Panc1 (cell line): ENCODE measurements around the gene ZNF521. TPM values are rescaled to one million over a fixed set of nuclear protein-coding genes. Genes with fewer than 3 reads are reported as not detected.

Source experiments
- ATAC-seq: fragments of 200-7000 bp; cut with Tn5 transposase; 2 replicates; pipeline ENCODE4 v1.9.1; 2020; ENCODE audit warnings: mild to moderate bottlenecking, moderate library complexity
- BruUV-seq: library from RNA; stranded (reverse); fragments of 400-500 nt; replicated peaks from 2 replicates; lab custom pipeline; 2021; lab: Mats Ljungman, UMichigan
- CTCF ChIA-PET: fragments of 300-600 bp; sonication (Branson Sonifier 250); formaldehyde crosslinking; loops from one replicate; lab custom pipeline; 2022; ENCODE audit warnings: antibody characterized with exemption; lab: Charles Lee
- POLR2A ChIA-PET: fragments of 300-600 bp; sonication (Branson Sonifier 250); formaldehyde crosslinking; loops from one replicate; lab custom pipeline; 2022; ENCODE audit warnings: antibody characterized with exemption; lab: Charles Lee
- DNase-seq: peaks from one replicate; pipeline ENCODE4 v3.0.0-alpha.2; 2010; ENCODE audit warnings: low read depth, low spot score
- H3K27ac ChIP-seq: 2 replicates; pipeline ENCODE4 v1.5.1; 2011; ENCODE audit warnings: mild to moderate bottlenecking, low read length, inconsistent platforms
- H3K27me3 ChIP-seq: fragments of 200-500 bp; sonication (Bioruptor generic); 2 replicates; pipeline ENCODE4 v1.6.0; 2014; ENCODE audit warnings: low read length, inconsistent platforms; ENCODE audit not compliant: control insufficient read depth, insufficient read depth
- H3K36me3 ChIP-seq: fragments of 200-500 bp; sonication (Bioruptor generic); 2 replicates; pipeline ENCODE4 v1.5.1; 2014; ENCODE audit warnings: inconsistent platforms, mild to moderate bottlenecking, low read length, moderate library complexity; ENCODE audit not compliant: control insufficient read depth, insufficient read depth
- H3K4me1 ChIP-seq: 2 replicates; pipeline ENCODE4 v1.5.1; 2011; ENCODE audit warnings: inconsistent platforms, mild to moderate bottlenecking, low read length, moderate library complexity; ENCODE audit not compliant: control insufficient read depth, insufficient read depth
- H3K4me3 ChIP-seq, 2 experiments: 2 replicates each; pipeline ENCODE4 v1.5.1; 2011 to 2012; ENCODE audit warnings: low read depth in 2 of 2, low read length in 2 of 2, mild to moderate bottlenecking in 2 of 2, inconsistent platforms in 1 of 2, moderate library complexity in 1 of 2
- H3K9me3 ChIP-seq: fragments of 200-500 bp; sonication (Bioruptor generic); 2 replicates; pipeline ENCODE4 v1.5.1; 2014; ENCODE audit warnings: low read depth, mild to moderate bottlenecking, inconsistent platforms, low read length, moderate library complexity; ENCODE audit not compliant: control insufficient read depth, insufficient read depth
- CTCF ChIP-seq: fragments of 450-650 bp; IDR thresholded peaks from 2 replicates; pipeline ENCODE4 v1.5.1; 2017; ENCODE audit warnings: mild to moderate bottlenecking
- POLR2AphosphoS5 ChIP-seq: IDR thresholded peaks from 2 replicates; pipeline ENCODE4 v1.6.1; 2012; ENCODE audit warnings: mild to moderate bottlenecking, low read depth, low read length, moderate library complexity
- SIN3A ChIP-seq: IDR thresholded peaks from 2 replicates; pipeline ENCODE4 v1.6.1; 2012; ENCODE audit warnings: low read depth, mild to moderate bottlenecking, low read length, moderate library complexity, borderline replicate concordance; ENCODE audit not compliant: insufficient read depth
- TCF7L2 ChIP-seq: IDR thresholded peaks from 2 replicates; pipeline ENCODE4 v1.6.1; 2011; ENCODE audit warnings: mild to moderate bottlenecking, low read depth, low read length, inconsistent platforms
- in situ Hi-C: cut with HindIII; loops from 2 replicates; pipeline ENCODE4 v1.10.0; 2016; ENCODE audit warnings: low sequenced_read_pairs, low pct_unique_long_range_greater_than_20kb
- intact Hi-C: fragments of 100-400 bp; cut with micrococcal nuclease; formaldehyde crosslinking; loops from one replicate; pipeline ENCODE4 v1.10.0; 2022; ENCODE audit not compliant: unreplicated experiment
- total RNA-seq: library from RNA; stranded (reverse); gene quantifications from one replicate; pipeline ENCODE4 v1.2.1, GENCODE V29; 2021; ENCODE audit not compliant: unreplicated experiment
- TF ChIP-seq, protein P1 (sequence below), 2 experiments: IDR thresholded peaks; 2 replicates each; pipeline ENCODE4 v1.6.1; 2011 to 2012; ENCODE audit warnings: low read depth in 2 of 2, control low read depth in 1 of 2, low read length in 1 of 2, mild to moderate bottlenecking in 1 of 2, moderate library complexity in 1 of 2; ENCODE audit not compliant: insufficient read depth in 1 of 2

ZNF521 gene
- total RNA-seq, 1 experiment from 2014 or later, result 0.15 TPM

GRCh38 chr18:25039781-25040180, 312.2 kb downstream of the ZNF521 start:
- no peak for ATAC-seq
- Histone ChIP-seq H3K4me3 (no peak overlapping the region), H3K9me3 (no peaks in the 10 kb centered on the region), H3K27ac (no peak overlapping the region), H3K36me3 (no peaks in the 10 kb centered on the region), H3K27me3 (peaks cover 2% of the 10 kb centered on the region; the same call in 1 of the 2 replicates), H3K4me1 (no peaks in the 10 kb centered on the region)
- ChIA-PET POLR2A (no interaction called here), CTCF (no interaction called here)
- intact Hi-C loops (no loop called here), in situ Hi-C loops (no loop called here)
- no peak for TF ChIP-seq CTCF
- TF ChIP-seq, protein P1, sequence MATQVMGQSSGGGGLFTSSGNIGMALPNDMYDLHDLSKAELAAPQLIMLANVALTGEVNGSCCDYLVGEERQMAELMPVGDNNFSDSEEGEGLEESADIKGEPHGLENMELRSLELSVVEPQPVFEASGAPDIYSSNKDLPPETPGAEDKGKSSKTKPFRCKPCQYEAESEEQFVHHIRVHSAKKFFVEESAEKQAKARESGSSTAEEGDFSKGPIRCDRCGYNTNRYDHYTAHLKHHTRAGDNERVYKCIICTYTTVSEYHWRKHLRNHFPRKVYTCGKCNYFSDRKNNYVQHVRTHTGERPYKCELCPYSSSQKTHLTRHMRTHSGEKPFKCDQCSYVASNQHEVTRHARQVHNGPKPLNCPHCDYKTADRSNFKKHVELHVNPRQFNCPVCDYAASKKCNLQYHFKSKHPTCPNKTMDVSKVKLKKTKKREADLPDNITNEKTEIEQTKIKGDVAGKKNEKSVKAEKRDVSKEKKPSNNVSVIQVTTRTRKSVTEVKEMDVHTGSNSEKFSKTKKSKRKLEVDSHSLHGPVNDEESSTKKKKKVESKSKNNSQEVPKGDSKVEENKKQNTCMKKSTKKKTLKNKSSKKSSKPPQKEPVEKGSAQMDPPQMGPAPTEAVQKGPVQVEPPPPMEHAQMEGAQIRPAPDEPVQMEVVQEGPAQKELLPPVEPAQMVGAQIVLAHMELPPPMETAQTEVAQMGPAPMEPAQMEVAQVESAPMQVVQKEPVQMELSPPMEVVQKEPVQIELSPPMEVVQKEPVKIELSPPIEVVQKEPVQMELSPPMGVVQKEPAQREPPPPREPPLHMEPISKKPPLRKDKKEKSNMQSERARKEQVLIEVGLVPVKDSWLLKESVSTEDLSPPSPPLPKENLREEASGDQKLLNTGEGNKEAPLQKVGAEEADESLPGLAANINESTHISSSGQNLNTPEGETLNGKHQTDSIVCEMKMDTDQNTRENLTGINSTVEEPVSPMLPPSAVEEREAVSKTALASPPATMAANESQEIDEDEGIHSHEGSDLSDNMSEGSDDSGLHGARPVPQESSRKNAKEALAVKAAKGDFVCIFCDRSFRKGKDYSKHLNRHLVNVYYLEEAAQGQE (IDR thresholded peaks at IDR 0.05; ENCODE audit: insufficient read depth in 1 of 2, low read depth in 2 of 2, low read length in 1 of 2), result no peak
- no peak for DNase-seq
- no TSS peak for BruUV-seq

DNA sequence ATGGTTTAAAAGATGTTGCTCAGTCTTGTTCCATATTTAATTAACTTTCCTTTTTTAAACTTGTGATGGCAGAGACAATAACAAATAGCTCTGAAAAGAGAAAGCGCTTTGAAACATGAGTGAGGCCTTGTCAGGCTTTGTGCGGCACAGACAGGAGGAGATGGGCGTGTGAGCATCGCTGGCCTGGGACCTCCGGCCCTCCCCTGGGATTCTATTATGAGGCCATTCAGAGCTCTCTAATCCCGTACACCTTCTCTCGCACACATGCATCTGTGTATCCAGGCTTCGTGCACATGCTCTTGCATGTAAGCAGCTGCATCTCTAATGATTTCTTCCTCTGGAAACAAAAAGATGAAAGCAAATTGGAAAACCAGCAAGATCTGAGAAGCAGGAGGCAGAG, 313.7 kb downstream of the ZNF521 start:
- Histone ChIP-seq H3K9me3 (no peaks in the 10 kb centered on the region), H3K27ac (no peak overlapping the region), H3K4me1 (no peaks in the 10 kb centered on the region), H3K27me3 (peaks cover 2% of the 10 kb centered on the region; the same call in 1 of the 2 replicates), H3K4me3 (no peak overlapping the region), H3K36me3 (no peaks in the 10 kb centered on the region)
- intact Hi-C loops, result no loop called here
- POLR2A ChIA-PET, result no interaction called here
- no peak for TF ChIP-seq SIN3A
- TF ChIP-seq TCF7L2, result no peak
- no peak for TF ChIP-seq CTCF
- TF ChIP-seq POLR2AphosphoS5, result no peak
- TF ChIP-seq, protein P1 (IDR thresholded peaks at IDR 0.05; ENCODE audit: insufficient read depth in 1 of 2, low read depth in 2 of 2, low read length in 1 of 2), result no peak
- in situ Hi-C loops, result no loop called here
- CTCF ChIA-PET, result no interaction called here
- no TSS peak for BruUV-seq
- DNase-seq, result no peak
- no peak for ATAC-seq
